Measurements from ENCODE around the gene GNPDA2.

GNPDA2 gene

GRCh38 chr4:44678094-44679041, 48.0 kb downstream of the GNPDA2 start, which contains the start of gene GUF1:
Gene GUF1 (plus strand): TSS chr4:44678420. CDS start chr4:44678623, 203 bp downstream.
- ATAC-seq, result peak; percentile 92 to 94

GRCh38 chr4:44675366-44675765, 51.0 kb downstream of the GNPDA2 start:
- ATAC-seq, result no peak

DNA sequence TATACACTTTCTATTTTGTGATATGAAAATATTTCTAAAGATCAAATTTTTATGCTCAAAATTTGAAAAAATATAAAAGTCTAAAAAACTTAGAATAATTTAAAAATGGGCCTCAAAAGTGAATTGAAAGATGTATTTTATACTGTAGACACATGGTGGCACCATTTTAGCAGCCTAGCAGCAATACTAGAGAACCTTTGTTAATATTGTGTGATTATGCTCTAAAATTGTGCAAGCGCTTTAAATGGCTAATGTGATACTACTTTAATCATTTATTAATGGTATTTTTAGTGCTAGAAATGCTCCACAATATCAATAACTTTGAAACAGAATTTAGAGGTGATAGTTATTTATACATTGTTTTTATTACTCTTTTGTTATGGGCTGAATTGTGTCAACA, 51.9 kb downstream of the GNPDA2 start:
- no peak for ATAC-seq

DNA sequence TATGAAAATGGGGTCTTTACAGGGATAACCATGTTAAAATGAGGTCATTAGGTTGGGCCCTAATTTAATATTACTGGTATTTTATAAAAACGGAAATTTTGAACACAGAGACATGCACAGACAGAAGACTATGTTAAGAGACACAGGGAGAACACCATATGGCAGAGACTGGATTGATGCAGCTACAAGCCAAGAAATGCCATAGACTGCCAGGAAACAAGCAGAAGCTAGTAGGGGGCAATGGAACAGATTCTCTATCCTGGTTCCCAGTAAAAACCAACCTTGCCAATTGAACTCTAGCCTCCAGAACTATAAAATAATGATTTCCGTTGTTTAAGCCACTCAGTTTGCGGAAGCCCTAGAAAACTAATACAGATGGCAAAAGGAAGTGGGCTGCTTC, 54.7 kb downstream of the GNPDA2 start:
- ATAC-seq, result no peak

GRCh38 chr4:44670506-44671199, 55.7 kb downstream of the GNPDA2 start:
- no peak for ATAC-seq

GRCh38 chr4:44668526-44668925, 57.8 kb downstream of the GNPDA2 start:
- ATAC-seq, result no peak

GRCh38 chr4:44663539-44664263, 62.7 kb downstream of the GNPDA2 start:
- no peak for ATAC-seq

DNA sequence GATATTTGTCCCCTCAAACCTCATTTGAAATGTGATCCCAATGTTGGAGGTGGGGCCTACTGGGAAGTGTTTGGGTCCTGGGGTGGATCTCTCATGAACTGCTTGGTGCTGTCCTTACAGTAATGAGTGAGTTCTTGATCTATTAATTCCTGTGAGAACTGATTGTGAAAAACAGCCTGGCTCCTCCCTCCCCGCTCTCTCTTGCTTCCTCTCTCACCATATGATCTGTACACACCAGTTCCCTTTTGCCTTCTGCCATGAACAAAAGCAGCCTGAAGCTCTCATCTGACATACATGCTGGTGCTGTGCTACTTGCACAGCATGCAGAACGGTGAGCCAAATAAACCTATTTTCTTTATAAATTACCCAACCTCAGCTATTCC, 63.7 kb downstream of the GNPDA2 start:
- no peak for ATAC-seq

DNA sequence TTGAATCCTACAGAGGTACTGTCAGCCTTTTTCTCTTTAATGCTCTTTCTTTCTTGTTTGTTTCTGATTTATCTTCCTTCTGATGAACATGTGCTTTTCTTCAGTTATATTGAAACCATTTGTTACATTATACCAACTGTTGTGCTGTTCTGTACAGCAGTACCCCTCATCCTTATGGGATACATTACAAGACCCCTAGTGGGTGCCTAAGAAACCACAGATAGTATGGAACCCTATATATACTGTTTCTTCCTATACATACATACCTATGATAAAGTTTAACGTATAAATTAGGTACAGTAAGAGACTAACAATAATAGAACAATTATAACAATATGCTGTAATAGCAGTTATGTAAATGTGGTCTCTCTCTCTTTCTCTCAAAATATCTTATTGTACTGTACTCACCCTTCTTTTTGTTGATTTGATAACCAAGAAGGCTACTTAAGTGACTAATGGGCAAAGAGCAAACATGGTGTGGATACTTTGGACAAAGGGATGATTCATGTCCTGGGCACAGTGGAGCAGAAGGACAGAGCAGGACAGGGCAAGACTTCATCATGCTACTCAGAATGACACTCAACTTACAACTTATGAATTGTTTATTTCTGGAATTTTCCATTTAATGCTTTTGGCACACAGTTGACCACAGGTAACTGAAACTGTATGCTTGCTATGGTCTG, 64.3 kb downstream of the GNPDA2 start:
- no peak for ATAC-seq

DNA sequence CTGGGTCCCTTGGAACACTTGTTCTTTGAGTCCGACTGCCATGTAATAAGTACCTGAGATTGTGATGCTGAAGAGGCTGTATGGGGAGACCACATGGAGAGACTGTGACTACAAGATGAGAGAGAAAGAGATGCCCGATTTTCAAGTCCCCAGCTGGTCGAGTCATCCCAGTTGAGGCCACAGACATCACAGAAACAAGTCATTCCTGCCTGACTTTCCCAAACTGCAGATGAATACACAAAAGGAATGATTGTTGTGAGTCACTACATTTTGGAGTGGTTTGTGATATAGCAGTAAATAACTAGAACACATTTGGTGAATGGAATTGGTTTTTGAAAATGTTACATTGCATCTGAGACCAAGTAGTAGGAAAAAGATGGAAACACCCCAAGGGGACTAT, 66.0 kb downstream of the GNPDA2 start:
- no peak for ATAC-seq

DNA sequence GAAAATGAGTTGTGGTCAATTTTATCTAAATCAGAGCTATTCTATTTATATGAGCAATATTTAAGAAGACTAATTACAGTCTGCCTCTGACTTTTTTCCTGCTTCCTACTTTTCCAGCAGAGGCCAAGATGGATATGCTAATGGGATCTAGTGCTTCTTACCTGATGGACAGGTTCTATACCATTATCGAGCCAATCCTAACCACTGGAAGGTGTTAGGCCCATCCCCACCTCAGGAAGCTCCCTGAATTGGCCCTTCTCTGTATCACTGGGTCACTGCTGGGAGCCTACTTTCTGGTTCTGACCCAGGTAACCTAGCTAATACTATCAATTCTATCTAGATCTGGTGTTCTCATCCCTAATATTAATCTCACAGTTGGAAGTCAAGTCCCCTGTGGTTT, 74.4 kb downstream of the GNPDA2 start:
- ATAC-seq, result no peak

All from activated CD4-positive, CD25-positive, alpha-beta regulatory T cell treated with anti-CD3 and anti-CD28 coated beads, Interleukin-2, amount 50 U/mL, for 24 hours (primary cell).